Measurements from ENCODE around the gene SLC22A31. TPM values are rescaled to one million over a fixed set of nuclear protein-coding genes. Genes with fewer than 3 reads are reported as not detected.

Gene SLC22A31
- 1.7 and 10.2 TPM in 2 replicates for total RNA-seq (2011; cell fraction: chromatin; rRNA removed; ENCODE audit: low replicate concordance)
- total RNA-seq (2011; cell fraction: nucleolus; rRNA removed), result 8.4 and 9.0 TPM in 2 replicates
- 3.0 and 3.2 TPM in 2 replicates for total RNA-seq (2011; cell fraction: nucleoplasm; rRNA removed)
- total RNA-seq (2014; rRNA removed) (0.54 and 0.86 TPM in 2 replicates), total RNA-seq (2014; rRNA removed; fragmentation: Illumina TruSeq; extraction: Trizol) (not detected in 2 replicates), total RNA-seq (2015; rRNA removed; fragmentation: Illumina TruSeq; extraction: Trizol) (0.15 and 0.29 TPM in 2 replicates), total RNA-seq (2021) (1.1 and 1.3 TPM in 2 replicates), polyA plus RNA-seq (2011; rRNA removed) (0.39 and 1.9 TPM in 2 replicates), polyA plus RNA-seq (2014; fragmentation: Illumina TruSeq; extraction: Trizol) (0.36 and 0.47 TPM in 2 replicates), polyA plus RNA-seq (2014; fragmentation: Nextera tagmentation; extraction: Ambion mirVana) (not detected), polyA plus RNA-seq (2014; rRNA removed) (2.2 and 2.4 TPM in 2 replicates), polyA minus RNA-seq (2011; rRNA and poly(A)+ RNA removed) (not detected in 2 replicates), Bru-seq, nascent RNA (percentile 40 among the genes with signal in this experiment), BruChase-seq, experiment 1, labeled RNA remaining after a 2-hour chase (not detected), BruChase-seq, experiment 2, labeled RNA remaining after a 6-hour chase (percentile 31 among the genes with signal in this experiment)
- polyA plus RNA-seq (2011; cell fraction: cytosol; rRNA removed), result 0.94 and 0.97 TPM in 2 replicates
- polyA plus RNA-seq (2011; cell fraction: nucleus; rRNA removed), result 21.9 and 26.1 TPM in 2 replicates
- 0.74 and 1.7 TPM in 2 replicates for polyA plus RNA-seq (2012)
- 0.76 TPM in 1 of 2 replicates, not detected in the other for polyA minus RNA-seq (2011; cell fraction: cytosol; rRNA and poly(A)+ RNA removed)
- polyA minus RNA-seq (2011; cell fraction: nucleus; rRNA and poly(A)+ RNA removed), result 1.9 and 3.9 TPM in 2 replicates
- long read RNA-seq, experiment 1, partial matches to known transcripts, result 1 of 5 reads
- long read RNA-seq, experiment 1, other reads (novel, unspliced or antisense), result 4 of 5 reads
- long read RNA-seq, experiment 2, result 0 reads
- long read RNA-seq, experiment 3, result 0 reads

GRCh38 chr16:89200124-89200849, at the start of gene SLC22A31:
TSS of gene SLC22A31 (minus strand) at chr16:89200537. CDS start at chr16:89200501, 36 bp downstream.
- peak within 1 kb of the TSS; percentile 72; the same call in 1 of the 2 replicates for H2AFZ ChIP-seq (ENCODE audit: low read depth, low read length)
- no peak within 1 kb of the TSS for H3K27ac ChIP-seq (ENCODE audit: extremely low read depth, low read depth, low read length)
- H3K9me3 ChIP-seq (replicated peaks; ENCODE audit: control insufficient read depth, insufficient read depth, low read depth, low read length), result peaks cover 5% of the 10 kb centered on the region
- no peak for DNase-seq (ENCODE audit: extremely low read depth in 1 of 4, low spot score in 3 of 4)
- ATAC-seq, result no peak
- peak within 1 kb of the TSS; percentile 58; the same call in 1 of the 2 replicates for H3K4me2 ChIP-seq (ENCODE audit: insufficient read depth, low read length)
- BruUV-seq (replicated peaks), result no TSS peak
- H3K27me3 ChIP-seq (ENCODE audit: control insufficient read depth in 2 of 2, insufficient read depth in 2 of 2, low read length in 2 of 2), result peaks cover 7 to 15% of the 10 kb centered on the region in 2 experiments
- H3K9me1 ChIP-seq (ENCODE audit: control insufficient read depth, insufficient read depth, low read length), result no peaks in the 10 kb centered on the region
- ChIA-PET POLR2A (interaction anchor here (0.6 to 1.2 kb wide), 5 partner anchors 16 to 498 kb away, joined by 3 to 4 read pairs (median 3); no protein-coding TSS in a partner anchor), CTCF (ENCODE audit: low intra/inter-chr PET ratio) (no interaction called here)
- H3K9ac ChIP-seq (ENCODE audit: insufficient read depth in 1 of 2, low read depth in 2 of 2, low read length in 2 of 2), result peak within 1 kb of the TSS in 1 of 2 experiments; percentile 89; a peak in 2 of 4 replicates
- intact Hi-C loops (cut with micrococcal nuclease), result no loop called here
- TF ChIP-seq NR2C2 (CRISPR knock-in tag; IDR thresholded peaks at IDR 0.05) (peak; percentile 26; the same call in 1 of the 2 replicates), NR2C2 (tag; IDR thresholded peaks at IDR 0.05) (peak; percentile 38; the same call in 1 of the 2 replicates), ZNF217 (CRISPR knock-in tag; IDR thresholded peaks at IDR 0.05) (no peak), NR2C1 (IDR thresholded peaks at IDR 0.05) (peak; percentile 79), NR2C1 (tag; IDR thresholded peaks at IDR 0.05) (peak; percentile 87)
- in situ Hi-C loops (cut with MboI), result no loop called here
- no peak for FAIRE-seq
- H3K4me1 ChIP-seq (replicated peaks in 1 of 2; ENCODE audit: control insufficient read depth in 2 of 2, insufficient read depth in 2 of 2, low read length in 2 of 2), result peaks cover 0 to 59% of the 10 kb centered on the region in 2 experiments; a peak in 2 of 5 replicates
- no peaks in the 10 kb centered on the region for H3K79me2 ChIP-seq (ENCODE audit: control insufficient read depth, insufficient read depth, low read length)
- no peaks in the 10 kb centered on the region for H3K36me3 ChIP-seq (ENCODE audit: control insufficient read depth, insufficient read depth, low read length)
- H3K4me3 ChIP-seq, result peak within 1 kb of the TSS; percentile 26; the same call in 1 of the 2 replicates
- 28% methylated on average over 22 of the region's 28 CpGs for WGBS (ENCODE audit: insufficient coverage, low coverage, missing lambda C conversion rate)
- H4K20me1 ChIP-seq (replicated peaks; ENCODE audit: control insufficient read depth, insufficient read depth, low read length), result no peaks in the 10 kb centered on the region; the same call in 1 of the 2 replicates
